K562 (cell line): ENCODE measurements around the gene VSTM1. TPM values are rescaled to one million over a fixed set of nuclear protein-coding genes. Genes with fewer than 3 reads are reported as not detected.

ENCODE experiments used
- ARHGAP35 ChIP-seq: fragments of 450-650 bp; IDR thresholded peaks from 2 replicates; pipeline ENCODE4 v1.6.1; 2018; ENCODE audit not compliant: partially characterized antibody
- CBFA2T2 ChIP-seq: fragments of 450-650 bp; conservative IDR thresholded peaks from 2 replicates; pipeline ENCODE4 v1.6.1; 2017; ENCODE audit warnings: mild to moderate bottlenecking
- DEAF1 ChIP-seq: fragments of 450-650 bp; formaldehyde crosslinking; IDR thresholded peaks from 2 replicates; pipeline ENCODE4 v1.4.0; 2020; ENCODE audit warnings: mild to moderate bottlenecking, moderate library complexity
- DMBX1 ChIP-seq: fragments of 250-450 bp; sonication (Bioruptor Pico); IDR thresholded peaks from 2 replicates; pipeline ENCODE4 v1.8.0; 2022; ENCODE audit warnings: inconsistent platforms, mild to moderate bottlenecking, moderate library complexity, borderline replicate concordance
- GTF2A2 ChIP-seq: IDR thresholded peaks from 2 replicates; pipeline ENCODE4 v1.6.1; 2016; ENCODE audit warnings: mild to moderate bottlenecking, missing genetic modification characterization, missing compliant biosample characterization
- HBP1 ChIP-seq: fragments of 450-650 bp; formaldehyde crosslinking; IDR thresholded peaks from 2 replicates; pipeline ENCODE4 v1.4.0; 2022; ENCODE audit warnings: missing genetic modification characterization
- NFYB ChIP-seq: IDR thresholded peaks from 2 replicates; pipeline ENCODE4 v1.6.1; 2011; ENCODE audit warnings: mild to moderate bottlenecking, moderate library complexity; ENCODE audit not compliant: insufficient read length; ENCODE audit errors: extremely low read depth
- TARDBP ChIP-seq: fragments of 450-650 bp; IDR thresholded peaks from 2 replicates; pipeline ENCODE4 v1.6.1; 2016
- U2AF2 ChIP-seq: fragments of 200-400 bp; formaldehyde crosslinking; optimal IDR thresholded peaks from 2 replicates; pipeline ENCODE3; 2017; ENCODE audit warnings: low read depth, mild to moderate bottlenecking, low read length
- ZBTB34 ChIP-seq: fragments of 250-450 bp; sonication (Bioruptor Pico); IDR thresholded peaks from 2 replicates; pipeline ENCODE4 v1.8.0; 2021; ENCODE audit warnings: mild to moderate bottlenecking, moderate library complexity
- ZBTB9 ChIP-seq: fragments of 450-650 bp; formaldehyde crosslinking; IDR thresholded peaks from 2 replicates; pipeline ENCODE4 v1.4.0; 2020; ENCODE audit warnings: mild to moderate bottlenecking, moderate library complexity
- ZMIZ1 ChIP-seq, 2 experiments: fragments of 150-350 bp in 1 of 2; IDR thresholded peaks; 2 replicates each; pipeline ENCODE4 v1.6.1; 2012 to 2016; ENCODE audit warnings: low read depth in 2 of 2, low read length in 2 of 2, mild to moderate bottlenecking in 1 of 2, moderate library complexity in 1 of 2
- ZNF354B ChIP-seq: fragments of 250-450 bp; sonication (Bioruptor Pico); IDR thresholded peaks from 2 replicates; pipeline ENCODE4 v1.4.0; 2020
- ZNF512 ChIP-seq: IDR thresholded peaks from 2 replicates; pipeline ENCODE4 v1.6.1; 2016; ENCODE audit warnings: missing genetic modification characterization, missing compliant biosample characterization
- ZNF644 ChIP-seq: fragments of 200-800 bp; sonication (Bioruptor generic); IDR thresholded peaks from 2 replicates; pipeline ENCODE4 v1.6.1; 2016; ENCODE audit warnings: low read depth, missing genetic modification characterization, missing compliant biosample characterization
- polyA plus RNA-seq, 8 experiments: library from polyadenylated mRNA; depleted of rRNA in 4 of 8; stranded (reverse) in 5 of 8; unstranded in 3 of 8; fragments of >200 nt; fragmentation: Nextera tagmentation in 2 of 8; fragmentation: Illumina TruSeq in 1 of 8; extraction: Ambion mirVana in 2 of 8; extraction: Trizol in 1 of 8; gene quantifications; 2 replicates each; pipeline versions ENCODE4 v1.2.1 to v1.2.3, GENCODE V29; 2011 to 2014; ENCODE audit warnings: inconsistent platforms in 1 of 8, missing spikeins in 1 of 8
- total RNA-seq, 7 experiments: library from RNA; depleted of rRNA in 6 of 7; stranded (reverse); fragments of >200 nt in 6 of 7; fragmentation: Illumina TruSeq in 2 of 7; extraction: Trizol in 2 of 7; gene quantifications; 2 replicates each; pipeline versions ENCODE4 v1.2.1 to v1.2.3, GENCODE V29; 2011 to 2021; ENCODE audit warnings: low replicate concordance in 1 of 7

Gene VSTM1
- total and polyA plus RNA-seq, 9 of the 15 experiments (the other 6 are each of a cell fraction or from before 2014, with no cell fraction given): not detected

GRCh38 chr19:54102421-54103169, 38.9 kb upstream of the VSTM1 start, which contains the start of gene NDUFA3 (continued):
- TF ChIP-seq HBP1 (CRISPR knock-in tag) (no peak), NFYB (no peak), U2AF2 (no peak), ZNF512 (no peak), DMBX1 (CRISPR knock-in tag) (peak; percentile 61), GTF2A2 (tag) (no peak), DEAF1 (no peak), TARDBP (no peak), CBFA2T2 (no peak), ZBTB34 (CRISPR knock-in tag) (no peak), ARHGAP35 (no peak), ZBTB9 (CRISPR knock-in tag) (no peak), ZMIZ1 (IDR thresholded peaks at IDR 0.05; ENCODE audit: low read depth in 2 of 2, low read length in 2 of 2) (no peak), ZNF354B (no peak), ZNF644 (tag) (no peak)
